H1 (cell line): ENCODE measurements around the gene LYPD6. TPM values are rescaled to one million over a fixed set of nuclear protein-coding genes. Genes with fewer than 3 reads are reported as not detected.

Experiments
- CEBPB ChIP-seq: IDR thresholded peaks from 2 replicates; pipeline ENCODE4 v1.6.1; 2012; ENCODE audit warnings: low read depth, low read length
- CHD2 ChIP-seq: IDR thresholded peaks from 2 replicates; pipeline ENCODE4 v1.6.1; 2012; ENCODE audit warnings: low read length, improper control_type of control experiment
- EZH2 ChIP-seq: fragments of 200-600 bp; sonication (generic); IDR thresholded peaks from 2 replicates; pipeline ENCODE4 v1.7.1; 2012; ENCODE audit warnings: low read depth, mild to moderate bottlenecking, moderate library complexity, low read length, inconsistent platforms; ENCODE audit not compliant: severe bottlenecking
- JUND ChIP-seq: IDR thresholded peaks from 2 replicates; pipeline ENCODE4 v1.6.1; 2011; ENCODE audit warnings: mild to moderate bottlenecking, improper control_type of control experiment, low read length
- RXRA ChIP-seq: IDR thresholded peaks from 2 replicates; pipeline ENCODE4 v1.6.1; 2011; ENCODE audit warnings: low read depth, mild to moderate bottlenecking, low read length, moderate library complexity; ENCODE audit not compliant: insufficient read depth
- SIN3A ChIP-seq, 2 experiments: IDR thresholded peaks in 1 of 2; conservative IDR thresholded peaks in 1 of 2; 2 replicates each; pipeline ENCODE4 v1.6.1; 2011 to 2012; ENCODE audit warnings: low read length in 2 of 2, improper control_type of control experiment in 1 of 2, low read depth in 1 of 2, mild to moderate bottlenecking in 1 of 2
- SUZ12 ChIP-seq: fragments of 200-600 bp; sonication (generic); IDR thresholded peaks from 2 replicates; pipeline ENCODE4 v1.6.1; 2012; ENCODE audit warnings: mild to moderate bottlenecking, inconsistent platforms, low read length, moderate library complexity, mixed read lengths
- polyA plus RNA-seq, 7 experiments: library from polyadenylated mRNA; depleted of rRNA in 3 of 7; stranded (reverse) in 5 of 7; unstranded in 2 of 7; fragments of >200 nt in 5 of 7; fragments of 200-250 nt in 2 of 7; gene quantifications; 1 replicate in 5 of 7; 2 replicates in 1 of 7; 4 replicates in 1 of 7; pipeline versions ENCODE4 v1.2.1 to v1.2.3, GENCODE V29; 2011 to 2013; ENCODE audit warnings: missing spikeins in 2 of 7, mixed read lengths in 2 of 7
- total RNA-seq: library from RNA; stranded (reverse); fragmentation: NEBNext Ultra II Directional; extraction: Animal tissue kit (Norgen Biotek cat#: 25700); gene quantifications from 2 replicates; pipeline ENCODE4 v1.2.1, GENCODE V29; 2021

LYPD6 gene
- total and polyA plus RNA-seq, 2 of the 8 experiments (the other 6 are each of a cell fraction or from before 2014, with no cell fraction given): 5.6 to 8.9 TPM

GRCh38 chr2:149400997-149401396, 70.6 kb downstream of the LYPD6 start (continued):
- no peak for TF ChIP-seq CHD2
- no peak for TF ChIP-seq CEBPB
- no peak for TF ChIP-seq SUZ12
- no peak for TF ChIP-seq SIN3A (conservative IDR thresholded peaks at IDR 0.05 in 1 of 2, IDR thresholded peaks at IDR 0.05 in 1 of 2; ENCODE audit: low read depth in 1 of 2, low read length in 2 of 2)
- TF ChIP-seq JUND: no peak
- no peak for TF ChIP-seq RXRA
- TF ChIP-seq EZH2: no peak
